ENCODE measurements around the gene CIB2.
"Not testable (repeated sequence)": the region's sequence is repeated elsewhere in the genome, so short reads cannot be mapped to it uniquely, and the experiment has no call there.

The CIB2 gene

GRCh38 chr15:78131295-78132061 lies at the start of gene CIB2:
TSS of gene CIB2 (minus strand) at chr15:78131445. CDS start at chr15:78131215, 230 bp downstream.
- DNase-seq = peak; percentile 61

- no peak for DNase-seq
These were observed 48.7 kb upstream of the CIB2 start for GRCh38 chr15:78179906-78180305.

DNA sequence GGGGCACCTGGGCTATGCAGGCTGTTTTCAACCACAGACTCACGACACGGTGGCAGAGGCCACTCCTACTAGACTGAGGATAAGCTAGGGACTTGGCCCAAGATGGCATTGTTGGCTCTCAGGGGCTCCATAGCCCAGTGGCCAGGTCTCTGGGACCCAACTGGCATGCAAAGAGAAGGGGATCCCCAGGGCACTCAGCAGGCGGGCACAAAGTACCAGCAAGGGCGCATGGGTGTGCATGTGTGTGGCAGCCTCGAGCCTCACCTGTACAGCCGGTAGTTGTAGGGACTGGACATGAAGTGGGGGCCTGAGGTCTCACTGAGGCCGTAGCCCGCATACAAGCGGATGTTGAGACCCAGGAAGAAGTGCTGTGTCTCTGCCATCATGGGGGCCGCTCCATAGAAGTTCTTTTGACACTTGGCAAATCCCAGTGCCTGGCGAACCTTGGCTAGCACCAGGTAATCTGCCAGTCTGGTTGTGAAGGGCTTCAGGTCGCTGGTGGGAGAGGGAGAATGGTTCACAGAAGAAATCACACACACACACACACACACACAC lies 48.1 kb upstream of the CIB2 start:
- DNase-seq = no peak

- no peak for DNase-seq
These were observed 46.8 kb upstream of the CIB2 start for GRCh38 chr15:78178064-78178463.

- DNase-seq = no peak
These were observed 46.2 kb upstream of the CIB2 start for GRCh38 chr15:78177447-78177873.

GRCh38 chr15:78175330-78175729 lies 44.1 kb upstream of the CIB2 start:
- no peak for DNase-seq

DNA sequence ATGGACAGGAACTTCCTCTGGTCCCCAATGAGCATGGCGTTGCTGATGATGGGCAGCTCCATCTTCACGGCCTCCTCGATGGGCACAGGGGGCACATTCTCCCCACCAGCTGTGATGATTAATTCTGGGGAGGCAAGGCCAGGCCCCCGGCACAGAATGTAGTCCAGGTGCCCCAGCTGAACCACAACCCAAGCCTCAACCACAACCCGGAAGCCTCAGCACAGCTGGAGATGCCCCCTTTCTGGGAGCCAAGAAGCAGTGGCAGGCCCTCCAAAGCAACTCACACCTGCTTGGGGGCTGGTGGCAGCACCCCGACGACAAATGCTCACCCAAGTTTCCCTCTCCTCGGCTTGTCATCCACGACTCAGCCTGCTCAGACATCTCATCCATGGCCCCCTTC lies 43.2 kb upstream of the CIB2 start:
- DNase-seq = no peak

GRCh38 chr15:78171864-78172472 lies 40.7 kb upstream of the CIB2 start:
- DNase-seq = no peak

DNA sequence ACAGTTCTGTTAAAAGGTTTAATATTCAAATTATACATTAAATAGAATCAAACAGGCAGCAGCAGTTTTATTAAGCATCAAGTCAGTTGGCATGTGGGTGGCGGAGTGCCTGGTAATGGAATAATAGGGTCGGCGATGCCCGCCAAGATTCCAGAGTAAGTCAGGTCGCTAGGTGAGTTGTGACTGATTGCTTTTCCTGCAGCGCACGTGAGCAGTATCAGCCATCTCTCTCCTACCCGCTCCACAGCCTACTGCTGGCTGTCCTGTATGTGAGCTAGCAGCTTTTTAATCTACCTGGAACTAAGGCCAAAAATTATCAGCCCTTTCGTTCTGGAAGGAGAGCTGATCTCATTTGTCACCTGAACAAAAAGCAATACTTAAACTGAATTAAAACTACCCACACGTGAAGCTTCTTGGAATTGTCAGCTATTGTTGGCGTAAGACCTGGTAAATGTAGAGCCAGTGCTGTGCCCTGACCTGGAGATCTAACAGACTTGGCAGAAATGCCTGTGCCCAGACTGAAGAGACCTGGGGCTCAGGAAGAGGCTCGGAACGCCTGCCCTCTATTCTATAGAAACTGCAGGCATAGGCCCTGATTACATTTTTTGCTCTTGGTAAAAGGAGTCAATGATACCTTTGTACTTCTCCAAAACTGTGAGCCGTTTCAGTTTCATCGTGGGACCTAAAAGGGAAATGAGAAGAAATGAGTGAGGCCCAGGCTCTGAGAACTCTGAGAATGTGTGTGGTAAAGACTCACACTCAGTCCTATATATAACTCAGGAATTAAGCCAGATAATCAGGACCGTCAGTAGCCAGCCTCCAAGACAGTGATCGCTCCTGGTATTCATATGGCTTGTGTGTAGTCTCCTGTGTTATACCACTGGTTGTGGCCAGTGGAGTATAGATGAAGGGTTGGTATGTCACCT lies 39.9 kb upstream of the CIB2 start:
- DNase-seq = no peak

DNA sequence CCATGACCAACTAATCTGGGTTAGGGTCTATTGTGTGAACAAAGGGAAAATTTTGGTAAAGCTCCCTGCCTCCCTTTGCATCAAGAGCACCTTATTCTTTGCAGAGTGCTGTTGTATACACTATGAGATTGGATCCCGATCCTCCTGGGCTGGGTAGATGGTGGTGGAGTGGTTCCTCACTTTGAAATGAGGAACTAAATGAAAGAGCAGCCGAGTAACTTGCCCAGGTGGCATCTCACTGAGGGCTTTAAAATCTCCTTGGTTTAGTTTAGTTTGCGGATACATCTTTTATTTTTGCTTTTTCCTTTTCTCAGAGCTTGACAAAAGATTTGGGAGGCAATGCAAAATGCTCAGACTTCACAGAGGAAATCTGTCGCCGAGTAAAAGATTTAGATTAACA lies 37.4 kb upstream of the CIB2 start:
- no peak for DNase-seq

- no peak for DNase-seq
These were observed 36.1 kb upstream of the CIB2 start for GRCh38 chr15:78167227-78167888.

GRCh38 chr15:78164010-78164409 lies 32.8 kb upstream of the CIB2 start:
- no peak for DNase-seq

DNA sequence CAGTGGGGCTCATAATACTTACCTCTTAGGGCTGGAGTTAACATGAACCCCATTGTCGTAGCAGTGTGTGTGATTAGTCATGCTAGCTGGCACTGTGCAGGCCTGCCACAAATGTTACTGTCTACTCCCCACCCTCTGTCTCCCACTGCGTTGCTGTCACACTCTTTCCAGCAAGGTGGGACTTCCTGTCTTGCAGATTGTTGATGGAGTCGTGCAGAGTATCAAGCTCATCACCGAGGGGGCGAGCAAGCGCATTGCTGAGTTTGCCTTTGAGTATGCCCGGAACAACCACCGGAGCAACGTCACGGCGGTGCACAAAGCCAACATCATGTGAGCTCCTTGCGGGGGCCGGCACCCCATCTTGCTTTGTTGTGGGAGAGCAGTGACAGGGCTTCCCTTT lies 30.8 kb upstream of the CIB2 start:
- no peak for DNase-seq

DNA sequence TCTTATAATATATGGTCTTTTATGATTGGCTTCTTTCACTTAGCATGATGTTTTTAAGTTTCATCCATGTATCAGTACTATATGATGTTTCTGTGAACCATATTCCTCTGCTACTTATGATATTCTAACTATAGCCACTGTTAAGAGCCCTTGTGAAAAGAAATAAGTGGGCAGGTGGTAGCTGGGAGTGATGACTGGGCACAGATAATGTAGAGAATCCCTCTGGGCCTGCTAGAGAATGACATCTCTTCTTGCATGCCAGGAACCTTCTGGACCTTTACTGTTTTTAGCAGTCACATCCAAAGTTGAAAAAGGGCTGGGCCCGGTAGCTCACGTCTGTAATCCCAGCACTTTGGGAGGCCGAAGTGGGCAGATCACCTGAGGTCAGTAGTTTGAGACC lies 28.1 kb upstream of the CIB2 start:
- no peak for DNase-seq

DNA sequence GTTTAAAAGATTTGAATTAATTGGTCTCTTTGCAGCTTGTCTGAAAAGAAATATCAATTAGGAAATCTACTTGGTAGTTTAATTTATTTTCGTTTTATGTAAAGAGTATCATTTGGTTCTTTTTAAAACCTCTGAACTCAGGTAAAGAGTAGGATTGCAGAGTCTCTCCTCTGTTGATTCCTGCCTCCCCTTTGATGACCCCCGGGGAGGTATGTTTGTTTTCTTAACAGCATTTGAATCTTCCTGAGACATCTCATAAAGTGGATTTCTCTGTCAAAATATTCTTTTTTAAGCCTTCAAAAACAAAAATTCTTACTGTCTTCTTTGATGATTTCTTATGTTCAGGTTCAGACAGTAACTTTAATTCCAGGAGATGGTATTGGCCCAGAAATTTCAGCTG lies 26.0 kb upstream of the CIB2 start:
- no peak for DNase-seq

DNA sequence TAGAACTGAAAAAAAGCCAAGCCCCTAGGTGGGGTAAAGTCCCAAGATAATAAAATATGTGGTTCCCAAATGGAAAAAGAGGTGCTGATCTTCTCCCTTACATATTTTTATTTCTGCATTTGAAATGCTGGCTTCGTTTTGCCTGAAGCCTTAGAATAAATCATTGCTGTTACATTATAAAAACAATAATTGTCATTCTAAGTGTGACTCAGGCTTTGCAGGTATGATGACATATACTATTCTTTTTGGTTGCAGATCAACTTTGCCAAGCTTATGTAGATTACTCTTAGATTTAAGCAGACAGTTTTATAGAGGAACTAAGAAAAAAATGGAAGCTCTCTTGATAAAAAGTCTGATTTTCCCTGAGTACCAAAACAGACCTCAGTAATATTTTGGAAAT lies 25.4 kb upstream of the CIB2 start:
- no peak for DNase-seq

DNA sequence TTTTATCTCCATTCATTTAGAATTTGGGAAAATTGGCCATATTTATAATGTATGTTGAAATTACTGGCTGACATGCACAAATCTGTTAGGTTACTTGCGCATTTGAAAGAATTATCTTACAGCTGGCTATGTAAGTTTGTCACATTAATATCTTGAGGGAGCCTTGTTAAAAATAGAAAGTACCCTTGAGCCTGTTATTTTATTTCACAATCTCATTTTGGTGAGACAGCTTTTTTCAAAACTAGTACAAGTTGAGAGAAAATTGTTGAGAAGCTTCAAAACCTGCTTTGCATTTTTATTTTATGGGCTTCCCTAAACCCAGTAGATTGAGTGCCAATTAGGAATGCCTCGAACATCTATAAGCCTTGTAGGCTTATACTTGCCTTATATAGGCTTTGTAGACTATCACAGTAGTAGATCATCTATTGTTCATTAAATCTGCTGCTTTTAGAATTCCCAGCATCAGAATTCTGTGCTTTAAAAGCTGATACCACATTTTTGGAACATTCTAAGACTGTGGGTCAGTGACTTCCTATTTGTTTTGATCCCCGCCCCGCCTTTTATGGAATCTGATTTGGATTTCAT lies 24.2 kb upstream of the CIB2 start:
- no peak for DNase-seq

DNA sequence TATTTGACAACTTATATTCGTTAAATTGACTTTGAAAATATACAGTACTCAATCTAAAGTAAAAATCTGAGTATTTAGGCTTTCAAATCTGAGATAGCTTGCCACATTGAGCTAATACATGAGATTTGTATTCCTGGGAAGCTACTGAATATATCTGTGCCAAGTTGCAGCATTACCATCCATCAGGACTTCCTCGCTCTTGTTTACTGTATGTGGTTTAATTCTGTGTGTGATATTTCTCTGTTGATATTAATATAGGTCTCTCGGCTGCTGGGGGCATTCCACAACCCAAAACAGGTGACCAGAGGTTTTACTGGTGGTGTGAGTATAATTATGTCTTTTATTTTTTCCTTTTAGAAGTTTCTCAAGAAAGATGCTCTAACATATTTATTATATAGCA lies 23.7 kb upstream of the CIB2 start:
- no peak for DNase-seq

DNA sequence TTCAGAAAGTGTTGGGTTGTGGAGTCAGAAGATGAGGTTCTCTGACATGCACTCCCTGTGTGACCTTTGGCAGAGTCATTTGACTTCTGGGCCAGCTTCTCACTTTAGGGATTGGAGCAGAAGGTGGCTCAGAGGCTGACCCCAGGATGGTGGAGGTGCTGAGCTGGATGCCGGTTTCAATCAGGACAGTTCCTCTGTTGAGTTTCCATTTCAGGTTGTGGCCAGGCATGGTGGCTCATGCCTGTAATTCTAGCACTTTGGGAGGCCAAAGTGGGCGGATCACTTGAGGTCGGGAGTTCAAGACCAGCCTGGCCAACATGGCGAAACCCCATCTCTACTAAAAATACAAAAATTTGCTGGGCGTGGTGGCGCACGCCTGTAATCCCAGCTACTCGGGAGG lies 19.8 kb upstream of the CIB2 start:
- not testable (repeated sequence) for DNase-seq

DNA sequence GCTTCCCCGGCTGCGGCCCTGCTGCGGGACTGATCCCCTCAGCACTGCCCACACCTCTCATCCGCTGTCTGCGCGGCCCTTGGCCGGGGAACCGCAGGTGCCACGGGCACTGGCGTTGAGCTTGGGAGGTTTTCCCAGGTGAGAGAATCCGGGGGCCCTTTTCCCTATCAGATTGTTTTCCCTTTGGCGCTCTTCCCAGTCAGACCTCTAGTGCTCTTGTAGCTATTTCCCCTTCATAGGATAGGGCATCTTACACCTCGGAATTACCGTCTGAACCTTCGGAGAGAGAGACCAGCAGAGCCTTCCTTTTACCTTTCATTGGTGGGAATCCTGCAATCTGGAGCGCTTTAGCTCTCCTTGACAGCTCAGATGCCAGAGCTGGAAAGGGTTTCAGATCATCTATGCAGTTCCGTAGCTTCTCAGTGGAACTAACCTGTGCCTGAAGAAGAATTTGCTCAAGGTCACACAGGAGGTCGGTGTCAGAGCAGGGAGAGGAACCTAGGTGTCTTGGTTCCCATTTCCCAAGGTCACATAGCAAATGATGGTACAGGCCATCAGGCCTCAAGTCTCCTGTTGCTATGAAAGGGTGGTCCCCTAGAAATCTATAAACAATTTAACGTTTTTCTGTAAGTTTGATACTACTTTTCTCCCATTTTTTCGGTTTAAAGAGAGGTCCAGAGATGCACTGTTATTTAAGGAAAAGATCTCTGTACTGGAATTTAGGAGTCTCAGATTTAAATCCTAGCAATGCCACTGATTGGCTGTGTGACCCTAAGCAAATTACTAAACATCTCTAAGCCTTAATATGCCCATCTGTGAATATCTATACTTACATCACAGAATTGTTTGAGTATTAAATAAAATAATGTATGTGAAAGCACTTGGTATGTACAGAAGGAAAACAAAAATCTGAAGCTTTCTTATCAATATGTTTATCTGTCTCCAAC lies 18.8 kb upstream of the CIB2 start:
- DNase-seq = peak; percentile 66
